ENCODE data around the gene PHC2. TPM values are rescaled to one million over a fixed set of nuclear protein-coding genes. Genes with fewer than 3 reads are reported as not detected.

Gene PHC2
- total and polyA plus RNA-seq, 9 of the 15 experiments (the other 6 are each of a cell fraction or from before 2014, with no cell fraction given), result 3.1 to 67.6 (median 34.6) TPM

DNA sequence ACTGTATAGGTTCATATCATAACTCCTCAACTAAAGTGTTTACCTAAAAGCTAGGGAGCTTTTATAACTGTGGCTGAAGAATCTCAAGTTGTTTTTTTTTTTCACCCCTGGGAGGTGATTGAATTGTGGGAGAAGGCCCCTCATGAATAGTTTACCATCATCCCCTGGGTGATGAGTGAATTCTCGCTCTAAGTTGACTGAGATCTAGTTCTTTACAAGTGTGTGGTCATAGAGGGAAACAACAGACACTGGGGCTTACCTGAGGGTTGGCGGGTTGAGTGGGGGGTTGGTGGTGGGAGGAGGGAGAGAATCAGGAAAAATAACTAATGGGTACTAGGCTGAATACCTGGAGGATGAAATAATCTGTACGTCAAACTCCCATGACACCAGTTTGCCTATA lies 33.7 kb upstream of the PHC2 start (continued):
- TF ChIP-seq, protein P1, sequence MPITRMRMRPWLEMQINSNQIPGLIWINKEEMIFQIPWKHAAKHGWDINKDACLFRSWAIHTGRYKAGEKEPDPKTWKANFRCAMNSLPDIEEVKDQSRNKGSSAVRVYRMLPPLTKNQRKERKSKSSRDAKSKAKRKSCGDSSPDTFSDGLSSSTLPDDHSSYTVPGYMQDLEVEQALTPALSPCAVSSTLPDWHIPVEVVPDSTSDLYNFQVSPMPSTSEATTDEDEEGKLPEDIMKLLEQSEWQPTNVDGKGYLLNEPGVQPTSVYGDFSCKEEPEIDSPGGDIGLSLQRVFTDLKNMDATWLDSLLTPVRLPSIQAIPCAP (CRISPR knock-in tag; IDR thresholded peaks at IDR 0.05; ENCODE audit: borderline replicate concordance), result no peak
- TF ChIP-seq BMI1 (IDR thresholded peaks at IDR 0.05; ENCODE audit: low read length), result no peak
- TF ChIP-seq, protein P2, sequence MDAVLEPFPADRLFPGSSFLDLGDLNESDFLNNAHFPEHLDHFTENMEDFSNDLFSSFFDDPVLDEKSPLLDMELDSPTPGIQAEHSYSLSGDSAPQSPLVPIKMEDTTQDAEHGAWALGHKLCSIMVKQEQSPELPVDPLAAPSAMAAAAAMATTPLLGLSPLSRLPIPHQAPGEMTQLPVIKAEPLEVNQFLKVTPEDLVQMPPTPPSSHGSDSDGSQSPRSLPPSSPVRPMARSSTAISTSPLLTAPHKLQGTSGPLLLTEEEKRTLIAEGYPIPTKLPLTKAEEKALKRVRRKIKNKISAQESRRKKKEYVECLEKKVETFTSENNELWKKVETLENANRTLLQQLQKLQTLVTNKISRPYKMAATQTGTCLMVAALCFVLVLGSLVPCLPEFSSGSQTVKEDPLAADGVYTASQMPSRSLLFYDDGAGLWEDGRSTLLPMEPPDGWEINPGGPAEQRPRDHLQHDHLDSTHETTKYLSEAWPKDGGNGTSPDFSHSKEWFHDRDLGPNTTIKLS (IDR thresholded peaks at IDR 0.05; ENCODE audit: borderline replicate concordance, low read depth), result no peak
- no peak for TF ChIP-seq MTA1 (IDR thresholded peaks at IDR 0.05; ENCODE audit: borderline replicate concordance)
- TF ChIP-seq FOXM1 (IDR thresholded peaks at IDR 0.05; ENCODE audit: low read depth), result no peak
- TF ChIP-seq FOXM1 (CRISPR knock-in tag; IDR thresholded peaks at IDR 0.05; ENCODE audit: low read depth), result no peak
- TF ChIP-seq, protein P3, sequence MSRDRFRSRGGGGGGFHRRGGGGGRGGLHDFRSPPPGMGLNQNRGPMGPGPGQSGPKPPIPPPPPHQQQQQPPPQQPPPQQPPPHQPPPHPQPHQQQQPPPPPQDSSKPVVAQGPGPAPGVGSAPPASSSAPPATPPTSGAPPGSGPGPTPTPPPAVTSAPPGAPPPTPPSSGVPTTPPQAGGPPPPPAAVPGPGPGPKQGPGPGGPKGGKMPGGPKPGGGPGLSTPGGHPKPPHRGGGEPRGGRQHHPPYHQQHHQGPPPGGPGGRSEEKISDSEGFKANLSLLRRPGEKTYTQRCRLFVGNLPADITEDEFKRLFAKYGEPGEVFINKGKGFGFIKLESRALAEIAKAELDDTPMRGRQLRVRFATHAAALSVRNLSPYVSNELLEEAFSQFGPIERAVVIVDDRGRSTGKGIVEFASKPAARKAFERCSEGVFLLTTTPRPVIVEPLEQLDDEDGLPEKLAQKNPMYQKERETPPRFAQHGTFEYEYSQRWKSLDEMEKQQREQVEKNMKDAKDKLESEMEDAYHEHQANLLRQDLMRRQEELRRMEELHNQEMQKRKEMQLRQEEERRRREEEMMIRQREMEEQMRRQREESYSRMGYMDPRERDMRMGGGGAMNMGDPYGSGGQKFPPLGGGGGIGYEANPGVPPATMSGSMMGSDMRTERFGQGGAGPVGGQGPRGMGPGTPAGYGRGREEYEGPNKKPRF (IDR thresholded peaks at IDR 0.05; ENCODE audit: low read depth, low read length), result no peak
- TF ChIP-seq HLTF (IDR thresholded peaks at IDR 0.05), result no peak
- TF ChIP-seq, protein P4, sequence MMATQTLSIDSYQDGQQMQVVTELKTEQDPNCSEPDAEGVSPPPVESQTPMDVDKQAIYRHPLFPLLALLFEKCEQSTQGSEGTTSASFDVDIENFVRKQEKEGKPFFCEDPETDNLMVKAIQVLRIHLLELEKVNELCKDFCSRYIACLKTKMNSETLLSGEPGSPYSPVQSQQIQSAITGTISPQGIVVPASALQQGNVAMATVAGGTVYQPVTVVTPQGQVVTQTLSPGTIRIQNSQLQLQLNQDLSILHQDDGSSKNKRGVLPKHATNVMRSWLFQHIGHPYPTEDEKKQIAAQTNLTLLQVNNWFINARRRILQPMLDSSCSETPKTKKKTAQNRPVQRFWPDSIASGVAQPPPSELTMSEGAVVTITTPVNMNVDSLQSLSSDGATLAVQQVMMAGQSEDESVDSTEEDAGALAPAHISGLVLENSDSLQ (IDR thresholded peaks at IDR 0.05), result no peak
- TF ChIP-seq SNRNP70 (optimal IDR thresholded peaks at IDR 0.05; ENCODE audit: low read depth, low read length), result no peak
- no peak for TF ChIP-seq SREBF1 (IDR thresholded peaks at IDR 0.05; ENCODE audit: borderline replicate concordance, low read depth, low read length)
- TF ChIP-seq, protein P5, sequence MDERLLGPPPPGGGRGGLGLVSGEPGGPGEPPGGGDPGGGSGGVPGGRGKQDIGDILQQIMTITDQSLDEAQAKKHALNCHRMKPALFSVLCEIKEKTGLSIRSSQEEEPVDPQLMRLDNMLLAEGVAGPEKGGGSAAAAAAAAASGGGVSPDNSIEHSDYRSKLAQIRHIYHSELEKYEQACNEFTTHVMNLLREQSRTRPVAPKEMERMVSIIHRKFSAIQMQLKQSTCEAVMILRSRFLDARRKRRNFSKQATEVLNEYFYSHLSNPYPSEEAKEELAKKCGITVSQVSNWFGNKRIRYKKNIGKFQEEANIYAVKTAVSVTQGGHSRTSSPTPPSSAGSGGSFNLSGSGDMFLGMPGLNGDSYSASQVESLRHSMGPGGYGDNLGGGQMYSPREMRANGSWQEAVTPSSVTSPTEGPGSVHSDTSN (CRISPR knock-in tag; IDR thresholded peaks at IDR 0.05; ENCODE audit: low read depth), result no peak
- TF ChIP-seq, protein P5 (tag; conservative IDR thresholded peaks at IDR 0.05; ENCODE audit: low read depth), result no peak
- no peak for TF ChIP-seq ELF4 (CRISPR knock-in tag; IDR thresholded peaks at IDR 0.05)

All from K562 (cell line).